Activated naive CD4-positive, alpha-beta T cell treated with anti-CD3 and anti-CD28 coated beads, Interleukin-2, amount 50 U/mL, for 24 hours (primary cell): Measurements from ENCODE around the gene PAX5.
A peak's percentile ranks its signal among the peaks of the same experiment; 100 is the strongest.

Source experiments
- H3K27ac Mint-ChIP-seq: one replicate; pipeline ENCODE4 v1.8.0; 2021; ENCODE audit warnings: mild to moderate bottlenecking, mixed read lengths
- H3K27me3 Mint-ChIP-seq: one replicate; pipeline ENCODE4 v1.8.0; 2021; ENCODE audit warnings: mixed read lengths
- H3K36me3 Mint-ChIP-seq: one replicate; pipeline ENCODE4 v1.8.0; 2021; ENCODE audit warnings: mixed read lengths
- H3K4me1 Mint-ChIP-seq: one replicate; pipeline ENCODE4 v1.8.0; 2021; ENCODE audit warnings: mixed read lengths
- H3K4me3 Mint-ChIP-seq: one replicate; pipeline ENCODE4 v1.8.0; 2021; ENCODE audit warnings: mild to moderate bottlenecking, mixed read lengths
- H3K9me3 Mint-ChIP-seq: one replicate; pipeline ENCODE4 v1.8.0; 2021; ENCODE audit warnings: mixed read lengths

PAX5 gene

DNA sequence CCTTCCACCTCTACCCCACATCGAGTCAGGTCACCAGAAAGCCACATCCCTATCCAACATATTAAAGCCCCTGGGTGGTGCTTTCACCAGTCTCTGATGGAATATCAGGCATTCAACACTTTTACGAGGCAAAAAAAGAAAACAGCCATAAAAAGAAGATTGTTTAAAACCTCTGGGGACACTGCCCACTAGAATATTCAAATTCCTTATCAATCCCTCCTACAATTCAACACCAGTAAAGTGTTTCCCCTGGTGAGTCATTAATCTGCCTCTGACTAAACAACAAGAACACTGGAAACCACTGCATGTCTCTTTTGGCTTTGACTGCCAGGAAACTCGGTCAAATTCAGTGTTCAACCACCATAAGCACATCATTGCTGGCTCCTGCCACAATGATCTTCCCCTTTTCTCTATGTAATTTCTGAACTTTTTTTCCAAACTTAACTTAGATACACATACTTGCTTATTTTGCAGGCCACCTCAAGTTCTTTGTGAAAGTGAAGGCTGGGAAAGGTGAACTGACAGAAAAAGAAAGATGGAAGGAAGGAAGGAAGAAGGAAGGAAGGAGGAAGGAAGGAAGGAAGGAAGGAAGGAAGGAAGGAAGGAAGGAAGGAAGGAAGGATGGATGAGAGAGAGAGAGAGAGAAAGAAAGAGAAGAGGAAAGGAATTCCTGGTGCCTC, 105.3 kb downstream of the PAX5 start:
- peaks cover 6% of the 10 kb centered on the region for H3K9me3 Mint-ChIP-seq
- H3K36me3 Mint-ChIP-seq = peaks cover 2% of the 10 kb centered on the region
- peaks cover 7% of the 10 kb centered on the region for H3K4me1 Mint-ChIP-seq
- H3K27me3 Mint-ChIP-seq = peaks cover 8% of the 10 kb centered on the region
- peak overlapping the region; percentile 89 for H3K27ac Mint-ChIP-seq
- no peak overlapping the region for H3K4me3 Mint-ChIP-seq

- peaks cover 7% of the 10 kb centered on the region for H3K4me1 Mint-ChIP-seq
- no peak overlapping the region for H3K4me3 Mint-ChIP-seq
- H3K27me3 Mint-ChIP-seq = peaks cover 8% of the 10 kb centered on the region
- peak overlapping the region; percentile 8 for H3K27ac Mint-ChIP-seq
- peaks cover 6% of the 10 kb centered on the region for H3K9me3 Mint-ChIP-seq
- peaks cover 2% of the 10 kb centered on the region for H3K36me3 Mint-ChIP-seq
Observed at GRCh38 chr9:36928210-36928609, 105.9 kb downstream of the PAX5 start.

DNA sequence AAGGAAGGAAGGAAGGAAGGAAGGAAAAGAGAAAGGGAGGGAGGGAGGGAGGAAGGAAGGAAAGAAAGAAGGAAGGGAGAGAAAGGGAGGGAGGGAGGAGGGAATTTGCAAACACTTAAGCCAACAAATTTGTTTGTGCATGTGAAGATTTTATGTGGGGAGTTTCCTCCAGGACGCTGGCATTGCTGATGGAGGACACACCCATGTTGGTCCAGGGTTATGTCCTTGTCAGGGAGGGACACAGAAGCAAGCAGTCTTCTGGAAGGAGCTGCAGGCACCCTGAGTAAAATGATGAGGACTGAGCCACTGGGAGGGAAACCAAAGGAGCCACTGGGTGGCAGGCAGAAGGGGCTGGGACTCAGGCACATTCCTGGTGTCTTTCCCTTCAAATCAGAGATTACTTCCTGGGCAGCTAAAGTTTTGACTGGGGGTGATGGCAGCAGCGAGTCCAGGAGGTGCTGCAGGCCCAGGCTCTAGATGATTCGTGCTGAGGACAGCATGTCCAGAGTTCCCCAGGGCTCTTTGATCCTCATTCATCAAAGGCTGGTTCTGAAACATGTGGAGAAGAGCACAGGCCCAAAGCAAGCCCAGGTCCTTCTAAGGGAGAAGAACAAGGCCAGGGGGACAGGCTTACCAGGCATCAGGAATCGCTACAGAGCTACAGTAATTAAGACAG, 109.2 kb downstream of the PAX5 start:
- H3K36me3 Mint-ChIP-seq = no peaks in the 10 kb centered on the region
- H3K9me3 Mint-ChIP-seq = no peaks in the 10 kb centered on the region
- peaks cover 7% of the 10 kb centered on the region for H3K4me1 Mint-ChIP-seq
- H3K4me3 Mint-ChIP-seq = no peak overlapping the region
- H3K27ac Mint-ChIP-seq = peak overlapping the region; percentile 63
- peaks cover 7% of the 10 kb centered on the region for H3K27me3 Mint-ChIP-seq

- H3K27ac Mint-ChIP-seq = no peak overlapping the region
- peaks cover 7% of the 10 kb centered on the region for H3K27me3 Mint-ChIP-seq
- no peaks in the 10 kb centered on the region for H3K36me3 Mint-ChIP-seq
- no peak overlapping the region for H3K4me3 Mint-ChIP-seq
- H3K4me1 Mint-ChIP-seq = peaks cover 7% of the 10 kb centered on the region
- H3K9me3 Mint-ChIP-seq = no peaks in the 10 kb centered on the region
Observed at GRCh38 chr9:36924071-36924470, 110.0 kb downstream of the PAX5 start.

DNA sequence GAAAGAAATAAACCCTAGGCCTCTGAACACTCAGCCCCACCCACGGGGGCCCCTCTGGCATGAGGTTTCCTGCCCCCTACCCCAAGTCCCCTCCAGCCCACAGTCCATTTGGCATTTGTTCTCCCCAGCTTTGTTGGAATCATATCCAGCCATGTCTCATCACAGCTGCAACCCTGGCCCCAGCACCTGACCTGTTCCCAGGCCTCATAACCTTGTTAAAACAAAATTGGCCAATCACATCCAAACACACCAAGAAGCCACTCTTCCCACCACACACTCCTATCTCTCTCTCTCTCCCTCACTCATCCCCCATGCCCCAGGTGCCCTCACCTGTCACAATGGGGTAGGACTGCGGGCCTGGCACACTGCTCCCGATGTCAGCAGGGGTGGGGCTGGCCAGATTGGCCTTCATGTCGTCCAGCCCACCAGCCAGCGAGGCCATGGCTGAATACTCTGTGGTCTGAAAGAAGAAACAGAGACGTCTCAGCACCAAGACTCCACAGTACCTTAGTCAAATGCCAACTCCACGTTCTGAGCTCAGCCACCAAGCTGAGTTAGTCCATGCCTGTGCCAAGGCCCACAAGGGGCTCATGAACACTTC, 110.9 kb downstream of the PAX5 start:
- Mint-ChIP-seq H3K9me3 (no peaks in the 10 kb centered on the region), H3K27ac (no peak overlapping the region), H3K4me3 (no peak overlapping the region), H3K27me3 (peaks cover 5% of the 10 kb centered on the region), H3K4me1 (no peaks in the 10 kb centered on the region), H3K36me3 (no peaks in the 10 kb centered on the region)

DNA sequence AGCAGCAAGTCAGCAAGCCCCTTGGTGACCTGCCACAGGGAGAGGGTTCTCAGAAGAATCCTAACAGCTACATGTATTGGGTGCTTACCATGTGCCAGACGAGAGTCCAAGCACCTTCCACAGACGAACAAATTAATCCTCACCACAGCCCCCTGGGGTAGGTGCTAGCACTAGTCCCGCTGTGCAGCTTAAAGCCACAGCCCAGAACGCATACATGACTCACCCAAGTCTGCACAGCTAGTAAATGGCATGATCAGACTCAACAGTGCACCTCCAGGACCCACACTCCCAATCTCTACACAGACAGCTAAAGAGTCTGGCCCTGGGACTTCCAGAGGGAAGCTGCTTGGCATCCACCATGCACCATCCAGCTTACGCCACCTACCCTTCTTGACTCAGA, 111.5 kb downstream of the PAX5 start:
- H3K4me3 Mint-ChIP-seq = no peak overlapping the region
- H3K27ac Mint-ChIP-seq = no peak overlapping the region
- no peaks in the 10 kb centered on the region for H3K4me1 Mint-ChIP-seq
- no peaks in the 10 kb centered on the region for H3K36me3 Mint-ChIP-seq
- no peaks in the 10 kb centered on the region for H3K9me3 Mint-ChIP-seq
- peaks cover 5% of the 10 kb centered on the region for H3K27me3 Mint-ChIP-seq

- Mint-ChIP-seq H3K27me3 (peaks cover 12% of the 10 kb centered on the region), H3K36me3 (no peaks in the 10 kb centered on the region), H3K9me3 (no peaks in the 10 kb centered on the region), H3K4me3 (no peak overlapping the region), H3K27ac (no peak overlapping the region), H3K4me1 (no peaks in the 10 kb centered on the region)
Observed at GRCh38 chr9:36914212-36914577, 119.9 kb downstream of the PAX5 start.

GRCh38 chr9:36913393-36914211, 120.5 kb downstream of the PAX5 start:
- H3K36me3 Mint-ChIP-seq = no peaks in the 10 kb centered on the region
- H3K4me1 Mint-ChIP-seq = no peaks in the 10 kb centered on the region
- H3K4me3 Mint-ChIP-seq = no peak overlapping the region
- no peaks in the 10 kb centered on the region for H3K9me3 Mint-ChIP-seq
- H3K27me3 Mint-ChIP-seq = peaks cover 10% of the 10 kb centered on the region
- no peak overlapping the region for H3K27ac Mint-ChIP-seq

- Mint-ChIP-seq H3K4me1 (no peaks in the 10 kb centered on the region), H3K4me3 (no peak overlapping the region), H3K27me3 (peaks cover 10% of the 10 kb centered on the region), H3K36me3 (no peaks in the 10 kb centered on the region), H3K27ac (no peak overlapping the region), H3K9me3 (no peaks in the 10 kb centered on the region)
Observed at GRCh38 chr9:36912620-36913019, 121.4 kb downstream of the PAX5 start.

DNA sequence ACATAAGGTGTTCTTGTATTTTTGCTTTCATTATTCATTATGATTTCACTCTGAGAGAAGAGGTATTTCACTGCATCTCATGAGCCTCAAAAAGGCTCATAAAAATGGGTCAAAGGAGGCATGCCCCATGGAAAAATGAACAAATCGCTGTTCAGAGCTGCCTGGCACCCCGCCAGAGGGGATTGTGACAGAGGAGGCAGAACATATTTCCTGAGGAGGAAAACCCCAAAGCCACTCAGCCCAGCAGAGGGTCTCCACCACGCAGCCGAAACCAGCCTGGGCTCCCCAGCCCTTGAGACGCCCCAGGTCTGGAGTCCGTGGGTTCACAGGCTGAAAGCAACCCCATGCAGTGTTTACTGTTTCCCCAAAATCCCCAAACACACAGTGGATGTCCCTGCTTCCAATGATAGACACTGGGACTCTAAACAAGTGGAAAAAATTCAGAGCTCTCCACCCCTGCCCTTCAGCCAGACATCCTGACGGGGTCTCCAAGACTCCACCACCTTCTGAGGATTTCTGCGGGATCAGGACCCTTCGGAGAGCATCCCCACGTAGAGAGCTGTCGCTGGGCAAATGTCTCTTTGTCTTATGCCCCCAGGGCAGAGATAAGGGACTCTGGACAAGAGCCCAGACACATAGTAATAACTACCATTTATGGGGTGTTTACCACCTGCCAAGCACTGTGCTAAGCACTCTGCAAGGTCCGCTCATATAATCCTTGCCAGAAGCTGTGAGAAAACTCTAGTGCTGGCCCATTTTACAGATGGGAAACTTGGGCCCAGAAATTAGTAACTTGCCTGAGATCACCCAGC, 122.3 kb downstream of the PAX5 start:
- Mint-ChIP-seq H3K4me3 (no peak overlapping the region), H3K9me3 (no peaks in the 10 kb centered on the region), H3K27me3 (peaks cover 10% of the 10 kb centered on the region), H3K4me1 (no peaks in the 10 kb centered on the region), H3K36me3 (no peaks in the 10 kb centered on the region), H3K27ac (no peak overlapping the region)

GRCh38 chr9:36911037-36911436, 123.0 kb downstream of the PAX5 start:
- Mint-ChIP-seq H3K27ac (no peak overlapping the region), H3K27me3 (peaks cover 11% of the 10 kb centered on the region), H3K9me3 (no peaks in the 10 kb centered on the region), H3K4me1 (no peaks in the 10 kb centered on the region), H3K4me3 (no peak overlapping the region), H3K36me3 (no peaks in the 10 kb centered on the region)

DNA sequence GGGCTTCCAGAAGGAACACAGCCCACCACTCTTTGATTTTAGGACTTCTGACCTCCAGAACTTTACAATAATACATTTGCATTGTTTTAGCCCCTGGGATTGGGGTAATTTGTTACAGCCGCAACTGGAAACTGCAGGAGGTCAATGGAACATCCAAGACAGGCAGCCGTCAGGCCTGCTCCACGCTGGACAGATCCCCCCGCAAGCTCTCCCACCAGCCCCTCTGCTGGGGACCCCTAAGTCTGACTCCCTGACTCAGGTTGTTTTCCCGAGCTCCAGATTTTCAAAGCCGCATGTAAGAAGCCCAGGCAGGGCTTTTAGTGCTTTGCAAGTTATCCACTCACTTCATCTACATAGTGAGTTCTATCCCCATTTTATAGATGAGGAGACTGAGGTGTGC, 127.6 kb downstream of the PAX5 start:
- H3K4me3 Mint-ChIP-seq = no peak overlapping the region
- no peak overlapping the region for H3K27ac Mint-ChIP-seq
- H3K4me1 Mint-ChIP-seq = no peaks in the 10 kb centered on the region
- peaks cover 9% of the 10 kb centered on the region for H3K27me3 Mint-ChIP-seq
- no peaks in the 10 kb centered on the region for H3K36me3 Mint-ChIP-seq
- H3K9me3 Mint-ChIP-seq = no peaks in the 10 kb centered on the region

- peaks cover 7% of the 10 kb centered on the region for H3K27me3 Mint-ChIP-seq
- H3K4me3 Mint-ChIP-seq = no peak overlapping the region
- H3K27ac Mint-ChIP-seq = no peak overlapping the region
- no peaks in the 10 kb centered on the region for H3K36me3 Mint-ChIP-seq
- no peaks in the 10 kb centered on the region for H3K9me3 Mint-ChIP-seq
- no peaks in the 10 kb centered on the region for H3K4me1 Mint-ChIP-seq
Observed at GRCh38 chr9:36905101-36906066, 128.7 kb downstream of the PAX5 start.
